NT2/D1 (cell line): ENCODE measurements around the gene MPST.

Source experiments
- SUZ12 ChIP-seq: IDR thresholded peaks from 2 replicates; pipeline ENCODE4 v1.6.1; 2011; ENCODE audit not compliant: insufficient read length, insufficient read depth; ENCODE audit errors: extremely low read depth
- YY1 ChIP-seq: IDR thresholded peaks from 2 replicates; pipeline ENCODE4 v1.6.1; 2011; ENCODE audit not compliant: insufficient read length, insufficient read depth

GRCh38 chr22:36977401-36977861, 42.1 kb upstream of the MPST start:
- no peak for TF ChIP-seq SUZ12
- TF ChIP-seq YY1, result no peak
